ENCODE data around the gene SERPINB2. TPM values are rescaled to one million over a fixed set of nuclear protein-coding genes. Genes with fewer than 3 reads are reported as not detected.

SERPINB2 gene
- total and polyA plus RNA-seq, 2 donors (not counting 1 experiment from before 2014, with no cell fraction given), result 0.25 to 1.4 TPM

DNA sequence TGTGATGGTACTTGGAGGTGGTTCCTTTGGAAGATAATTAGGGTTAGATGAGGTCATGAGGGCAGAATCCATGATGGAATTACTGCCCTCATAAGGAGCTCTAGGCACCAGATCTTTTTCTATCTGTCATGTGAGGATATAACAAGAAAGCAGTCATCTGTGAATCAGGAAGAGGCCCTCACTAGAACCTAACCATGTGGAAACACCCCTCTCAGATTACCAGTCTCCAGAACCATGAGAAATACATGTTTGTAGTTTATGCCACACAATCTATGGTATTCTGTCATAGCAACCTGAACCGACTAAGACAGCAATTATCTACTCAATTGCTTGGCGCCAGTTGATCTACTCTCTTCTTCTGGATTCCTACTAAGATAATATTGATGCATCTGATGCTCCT is 17.9 kb downstream of the SERPINB2 start:
- ChIA-PET POLR2A (no interaction called here), CTCF (no interaction called here)
- H3K9me3 ChIP-seq (ENCODE audit: control extremely low read depth in 1 of 3, control insufficient read depth in 2 of 3, insufficient read depth in 1 of 3, low read length in 2 of 3), result no peaks in the 10 kb centered on the region
- no peaks in the 10 kb centered on the region for H3K9me3 Mint-ChIP-seq (ENCODE audit: insufficient read depth)
- no peak for DNase-seq
- H3K79me2 ChIP-seq (ENCODE audit: control insufficient read depth, insufficient read depth, low read length), result no peaks in the 10 kb centered on the region
- no peaks in the 10 kb centered on the region for H3K4me1 ChIP-seq (ENCODE audit: control insufficient read depth in 2 of 2, insufficient read depth in 2 of 2, low read length in 2 of 2)
- no peak overlapping the region for H3K4me3 Mint-ChIP-seq
- intact Hi-C loops (cut with micrococcal nuclease), result no loop called here
- ATAC-seq (ENCODE audit: low read depth), result no peak
- no CpG with 5 or more reads among the region's 2 CpGs for WGBS (ENCODE audit: insufficient coverage)
- no peak for TF ChIP-seq CTCF (IDR thresholded peaks at IDR 0.05)
- TF ChIP-seq EZH2 (IDR thresholded peaks at IDR 0.05; ENCODE audit: borderline replicate concordance, insufficient read depth, low read depth, low read length, poor library complexity, severe bottlenecking), result no peak
- peaks cover 6% of the 10 kb centered on the region for H3K4me1 Mint-ChIP-seq
- no peak overlapping the region for H3K4me2 ChIP-seq (replicated peaks; ENCODE audit: low read depth, low read length, poor library complexity, severe bottlenecking)
- no peak overlapping the region for H2AFZ ChIP-seq (ENCODE audit: insufficient read depth, low read depth, low read length, poor library complexity, severe bottlenecking)
- peaks cover 7% of the 10 kb centered on the region for H3K27me3 Mint-ChIP-seq
- H4K20me1 ChIP-seq (ENCODE audit: control insufficient read depth, insufficient read depth, low read length, poor library complexity, severe bottlenecking), result no peaks in the 10 kb centered on the region
- no peak overlapping the region for H3K4me3 ChIP-seq (ENCODE audit: control extremely low read depth in 1 of 5, extremely low read depth in 1 of 5, insufficient read depth in 1 of 5, low read depth in 2 of 5, low read length in 4 of 5)
- H3K27ac ChIP-seq (ENCODE audit: low read length in 2 of 2), result no peak overlapping the region
- H3K9ac ChIP-seq (ENCODE audit: low read length), result no peak overlapping the region
- no peaks in the 10 kb centered on the region for H3K36me3 ChIP-seq (replicated peaks in 1 of 2; ENCODE audit: control extremely low read depth in 1 of 2, control insufficient read depth in 1 of 2, extremely low read depth in 1 of 2, insufficient read depth in 2 of 2, low read length in 1 of 2)
- H3K27me3 ChIP-seq (replicated peaks in 1 of 4; ENCODE audit: control extremely low read depth in 1 of 4, control insufficient read depth in 3 of 4, insufficient read depth in 4 of 4, low read length in 3 of 4), result no peaks in the 10 kb centered on the region
- no peak overlapping the region for H3K27ac Mint-ChIP-seq

GRCh38 chr18:63906056-63906455 is 18.6 kb downstream of the SERPINB2 start:
- Mint-ChIP-seq H3K27ac (no peak overlapping the region), H3K27me3 (peaks cover 4% of the 10 kb centered on the region), H3K4me1 (peaks cover 6% of the 10 kb centered on the region), H3K9me3 (ENCODE audit: insufficient read depth) (no peaks in the 10 kb centered on the region), H3K4me3 (no peak overlapping the region)
- WGBS (ENCODE audit: insufficient coverage), result no CpG with 5 or more reads among the region's 1 CpG
- Histone ChIP-seq H3K4me3 (ENCODE audit: control extremely low read depth in 1 of 5, extremely low read depth in 1 of 5, insufficient read depth in 1 of 5, low read depth in 2 of 5, low read length in 4 of 5) (no peak overlapping the region), H4K20me1 (ENCODE audit: control insufficient read depth, insufficient read depth, low read length, poor library complexity, severe bottlenecking) (no peaks in the 10 kb centered on the region), H3K27me3 (replicated peaks in 1 of 4; ENCODE audit: control extremely low read depth in 1 of 4, control insufficient read depth in 3 of 4, insufficient read depth in 4 of 4, low read length in 3 of 4) (no peaks in the 10 kb centered on the region), H3K4me2 (replicated peaks; ENCODE audit: low read depth, low read length, poor library complexity, severe bottlenecking) (no peak overlapping the region), H3K36me3 (replicated peaks in 1 of 2; ENCODE audit: control extremely low read depth in 1 of 2, control insufficient read depth in 1 of 2, extremely low read depth in 1 of 2, insufficient read depth in 2 of 2, low read length in 1 of 2) (no peaks in the 10 kb centered on the region), H2AFZ (ENCODE audit: insufficient read depth, low read depth, low read length, poor library complexity, severe bottlenecking) (no peak overlapping the region), H3K27ac (ENCODE audit: low read length in 2 of 2) (no peak overlapping the region), H3K9ac (ENCODE audit: low read length) (no peak overlapping the region), H3K9me3 (ENCODE audit: control extremely low read depth in 1 of 3, control insufficient read depth in 2 of 3, insufficient read depth in 1 of 3, low read length in 2 of 3) (no peaks in the 10 kb centered on the region), H3K4me1 (ENCODE audit: control insufficient read depth in 2 of 2, insufficient read depth in 2 of 2, low read length in 2 of 2) (no peaks in the 10 kb centered on the region), H3K79me2 (ENCODE audit: control insufficient read depth, insufficient read depth, low read length) (no peaks in the 10 kb centered on the region)
- DNase-seq (no peak), ATAC-seq (ENCODE audit: low read depth) (no peak)
- CTCF ChIA-PET, result no interaction called here
- POLR2A ChIA-PET, result no interaction called here
- no peak for TF ChIP-seq CTCF (IDR thresholded peaks at IDR 0.05)
- TF ChIP-seq EZH2 (IDR thresholded peaks at IDR 0.05; ENCODE audit: borderline replicate concordance, insufficient read depth, low read depth, low read length, poor library complexity, severe bottlenecking), result no peak
- intact Hi-C loops (cut with micrococcal nuclease), result no loop called here
